Mesothelial cell of epicardium (in vitro differentiated cells): ENCODE results near the gene OR9Q1. TPM values are rescaled to one million over a fixed set of nuclear protein-coding genes. Genes with fewer than 3 reads are reported as not detected.

Experiments used
- DNase-seq, 2 experiments: peaks; one replicate each; pipeline ENCODE4 v3.0.0; 2021; ENCODE audit warnings: low spot score in 2 of 2; ENCODE audit not compliant: unreplicated experiment in 2 of 2
- H3K27ac Mint-ChIP-seq: 2 replicates; pipeline ENCODE4 v1.8.0; 2021; ENCODE audit warnings: mixed read lengths
- H3K27me3 Mint-ChIP-seq: 2 replicates; pipeline ENCODE4 v1.8.0; 2021; ENCODE audit warnings: low read depth, mixed read lengths
- H3K36me3 Mint-ChIP-seq: 2 replicates; pipeline ENCODE4 v1.8.0; 2021; ENCODE audit warnings: mixed read lengths
- H3K4me1 Mint-ChIP-seq: 2 replicates; pipeline ENCODE4 v1.8.0; 2021; ENCODE audit warnings: mixed read lengths
- H3K4me3 Mint-ChIP-seq: 2 replicates; pipeline ENCODE4 v1.8.0; 2021; ENCODE audit warnings: mild to moderate bottlenecking, moderate library complexity, mixed read lengths
- H3K9me3 Mint-ChIP-seq: 2 replicates; pipeline ENCODE4 v1.8.0; 2021; ENCODE audit warnings: mixed read lengths
- CTCF ChIP-seq: fragments of 200-600 bp; sonication (generic); IDR thresholded peaks from one replicate; pipeline ENCODE4 v1.5.0; 2021; ENCODE audit warnings: antibody characterized with exemption; ENCODE audit not compliant: unreplicated experiment
- total RNA-seq: library from RNA; stranded (reverse); gene quantifications from 3 replicates; pipeline ENCODE4 v1.2.1, GENCODE V29; 2021

The OR9Q1 gene
- total RNA-seq, 1 donor from 2014 or later = not detected

- Mint-ChIP-seq H3K27ac (no peak overlapping the region), H3K4me1 (no peaks in the 10 kb centered on the region), H3K4me3 (no peak overlapping the region), H3K36me3 (no peaks in the 10 kb centered on the region), H3K27me3 (no peaks in the 10 kb centered on the region), H3K9me3 (no peaks in the 10 kb centered on the region)
- DNase-seq = no peak
- no peak for TF ChIP-seq CTCF
These were observed 965 bp downstream of the OR9Q1 start for GRCh38 chr11:58024601-58025091.

DNA sequence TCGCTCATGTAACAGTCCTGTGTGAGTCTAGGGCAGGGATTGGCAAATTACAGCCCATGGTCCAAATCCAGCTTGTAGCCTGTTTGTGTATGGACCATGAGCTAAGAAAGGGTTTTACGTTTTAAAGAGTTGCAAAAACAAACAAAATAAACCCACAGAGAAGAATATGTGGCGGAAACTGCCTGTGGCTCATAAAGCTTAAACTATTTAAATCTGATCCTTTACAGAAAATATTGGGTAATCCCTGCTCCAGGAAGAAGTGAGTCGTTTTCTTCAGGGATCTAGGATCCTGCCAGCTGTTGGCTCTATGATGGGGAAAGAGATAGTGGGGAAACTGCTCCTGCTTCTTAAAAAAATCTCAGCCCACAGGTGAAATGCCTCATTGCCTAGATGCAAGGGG, 3.7 kb downstream of the OR9Q1 start:
- no peak for DNase-seq
- TF ChIP-seq CTCF = no peak
- peaks cover 10% of the 10 kb centered on the region for H3K9me3 Mint-ChIP-seq
- no peak overlapping the region for H3K27ac Mint-ChIP-seq
- H3K4me1 Mint-ChIP-seq = no peaks in the 10 kb centered on the region
- no peaks in the 10 kb centered on the region for H3K27me3 Mint-ChIP-seq
- H3K36me3 Mint-ChIP-seq = no peaks in the 10 kb centered on the region
- H3K4me3 Mint-ChIP-seq = no peak overlapping the region

DNA sequence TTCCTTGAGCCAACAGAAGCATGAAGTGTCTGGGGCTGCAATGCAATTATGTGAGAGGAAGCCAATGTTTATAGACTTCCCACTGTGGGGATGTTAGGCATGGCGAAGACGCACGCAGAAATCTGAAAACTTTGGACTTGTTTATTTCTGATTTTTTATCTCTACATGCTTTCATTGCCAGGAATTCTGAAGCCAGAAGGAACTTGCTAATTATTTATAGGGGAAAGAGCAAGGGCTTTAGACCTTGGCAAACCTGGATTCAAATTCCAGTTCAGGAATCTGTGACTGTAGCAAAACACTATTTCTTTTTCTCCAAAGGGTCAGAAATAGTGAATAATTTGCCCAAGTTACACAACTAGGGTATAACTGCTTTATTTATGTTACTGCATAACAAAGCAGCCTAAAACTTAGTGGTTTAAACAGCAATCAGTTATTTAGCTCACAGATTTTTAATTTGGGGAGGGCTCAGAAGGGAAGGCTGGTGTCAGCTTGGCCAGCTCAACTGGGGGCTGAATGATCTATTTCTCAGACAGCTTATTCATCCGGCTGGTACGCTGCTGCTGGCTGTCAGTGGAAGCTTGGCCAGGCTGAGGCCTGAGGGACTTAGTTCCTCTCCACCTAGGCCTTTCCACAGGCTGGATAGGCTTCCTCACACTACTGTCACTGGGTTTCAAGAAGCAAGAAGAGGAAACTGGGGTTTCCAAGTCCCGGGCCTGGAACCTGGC, 5.2 kb downstream of the OR9Q1 start:
- Mint-ChIP-seq H3K4me1 (no peaks in the 10 kb centered on the region), H3K27me3 (no peaks in the 10 kb centered on the region), H3K9me3 (peaks cover 19% of the 10 kb centered on the region), H3K36me3 (no peaks in the 10 kb centered on the region), H3K4me3 (no peak overlapping the region), H3K27ac (no peak overlapping the region)
- DNase-seq = no peak
- TF ChIP-seq CTCF = no peak

- Mint-ChIP-seq H3K9me3 (peaks cover 28% of the 10 kb centered on the region), H3K27me3 (no peaks in the 10 kb centered on the region), H3K36me3 (no peaks in the 10 kb centered on the region), H3K4me3 (no peak within 1 kb of the TSS), H3K4me1 (no peaks in the 10 kb centered on the region), H3K27ac (no peak within 1 kb of the TSS)
- DNase-seq = no peak
- TF ChIP-seq CTCF = no peak
These were observed 7.0 kb downstream of the OR9Q1 start, which contains the start of gene OR6Q1 for GRCh38 chr11:58030653-58031052. OR6Q1 (plus strand) TSS chr11:58030953; CDS start chr11:58030953, 0 bp downstream.

GRCh38 chr11:58034471-58034870, 10.8 kb downstream of the OR9Q1 start:
- Mint-ChIP-seq H3K36me3 (no peaks in the 10 kb centered on the region), H3K9me3 (peaks cover 43% of the 10 kb centered on the region), H3K4me3 (no peak overlapping the region), H3K27ac (no peak overlapping the region), H3K27me3 (no peaks in the 10 kb centered on the region), H3K4me1 (no peaks in the 10 kb centered on the region)
- no peak for TF ChIP-seq CTCF
- no peak for DNase-seq
